CD8-positive, alpha-beta memory T cell (primary cell): Measurements from ENCODE around the gene TDP2. TPM values are rescaled to one million over a fixed set of nuclear protein-coding genes. Genes with fewer than 3 reads are reported as not detected.

Source experiments
- CTCF ChIA-PET: fragments of 350-600 bp; sonication (Branson Sonifier 250); formaldehyde crosslinking; loops from one replicate; lab custom pipeline; 2021; ENCODE audit warnings: antibody characterized with exemption; lab: Charles Lee
- POLR2A ChIA-PET: fragments of 350-600 bp; sonication (Branson Sonifier 250); formaldehyde crosslinking; loops from one replicate; lab custom pipeline; 2021; ENCODE audit warnings: antibody characterized with exemption; lab: Charles Lee
- DNase-seq, 5 donors: peaks; one replicate each; pipeline versions ENCODE4 v3.0.0 to v3.0.0-alpha.2; 2020 to 2022; ENCODE audit warnings: mixed read lengths in 1 of 5
- H3K27ac ChIP-seq: one replicate; pipeline ENCODE4 v1.7.0; 2013; ENCODE audit warnings: low read depth, mild to moderate bottlenecking, low read length, moderate library complexity
- H3K27me3 ChIP-seq: 2 replicates; pipeline ENCODE4 v1.7.0; 2013; ENCODE audit warnings: low read length, mild to moderate bottlenecking; ENCODE audit not compliant: insufficient read depth, poor library complexity, severe bottlenecking
- H3K36me3 ChIP-seq: 2 replicates; pipeline ENCODE4 v1.7.0; 2013; ENCODE audit warnings: mild to moderate bottlenecking, low read length, moderate library complexity; ENCODE audit not compliant: insufficient read depth
- H3K4me1 ChIP-seq: 2 replicates; pipeline ENCODE4 v1.7.0; 2013; ENCODE audit warnings: mild to moderate bottlenecking, low read length, moderate library complexity; ENCODE audit not compliant: insufficient read depth
- H3K4me3 ChIP-seq: 2 replicates; pipeline ENCODE4 v1.7.0; 2013; ENCODE audit warnings: mild to moderate bottlenecking, low read length
- H3K9me3 ChIP-seq: 2 replicates; pipeline ENCODE4 v1.7.0; 2013; ENCODE audit warnings: mild to moderate bottlenecking, low read length
- H3K27ac Mint-ChIP-seq, 8 donors: one replicate each; pipeline ENCODE4 v1.8.0; 2020 to 2021; ENCODE audit warnings: mixed read lengths in 8 of 8, mild to moderate bottlenecking in 6 of 8, inconsistent platforms in 3 of 8, moderate library complexity in 3 of 8
- H3K27me3 Mint-ChIP-seq, 2 donors: one replicate each; pipeline ENCODE4 v1.8.0; 2020 to 2021; ENCODE audit warnings: mixed read lengths in 2 of 2, mild to moderate bottlenecking in 1 of 2, moderate library complexity in 1 of 2
- H3K36me3 Mint-ChIP-seq, 3 donors: one replicate each; pipeline ENCODE4 v1.8.0; 2020 to 2021; ENCODE audit warnings: mixed read lengths in 3 of 3, inconsistent platforms in 1 of 3, mild to moderate bottlenecking in 1 of 3
- H3K4me1 Mint-ChIP-seq, 3 donors: one replicate each; pipeline ENCODE4 v1.8.0; 2020 to 2021; ENCODE audit warnings: mixed read lengths in 3 of 3, inconsistent platforms in 1 of 3, mild to moderate bottlenecking in 1 of 3
- H3K4me3 Mint-ChIP-seq, 7 donors: one replicate each; pipeline ENCODE4 v1.8.0; 2020 to 2021; ENCODE audit warnings: mixed read lengths in 7 of 7, mild to moderate bottlenecking in 6 of 7, moderate library complexity in 4 of 7, inconsistent platforms in 2 of 7
- H3K9me3 Mint-ChIP-seq, 5 donors: one replicate each; pipeline ENCODE4 v1.8.0; 2020 to 2022; ENCODE audit warnings: mixed read lengths in 5 of 5, mild to moderate bottlenecking in 3 of 5, moderate library complexity in 2 of 5, inconsistent platforms in 1 of 5
- polyA plus RNA-seq: library from polyadenylated mRNA; unstranded; fragments of 300-500 nt; fragmentation: Illumina TruSeq; gene quantifications from one replicate; pipeline ENCODE4 v1.2.3, GENCODE V29; 2021
- total RNA-seq, 2 experiments: library from RNA; stranded (reverse); gene quantifications; one replicate each; pipeline ENCODE4 v1.2.3, GENCODE V29; 2021

Gene TDP2
- total and polyA plus RNA-seq, 3 experiments from 2014 or later, result 46.1 to 50.6 (median 49.8) TPM

GRCh38 chr6:24621626-24622289 lies 44.9 kb downstream of the TDP2 start:
- H3K4me3 Mint-ChIP-seq, result no peak overlapping the region
- Histone ChIP-seq H3K4me3 (no peak overlapping the region), H3K36me3 (no peaks in the 10 kb centered on the region), H3K4me1 (no peaks in the 10 kb centered on the region), H3K9me3 (no peaks in the 10 kb centered on the region), H3K27me3 (no peaks in the 10 kb centered on the region), H3K27ac (no peak overlapping the region)
- ChIA-PET CTCF (no interaction called here), POLR2A (no interaction called here)
- no peak overlapping the region for H3K27ac Mint-ChIP-seq
- no peaks in the 10 kb centered on the region for H3K9me3 Mint-ChIP-seq
- H3K4me1 Mint-ChIP-seq, result no peaks in the 10 kb centered on the region
- no peaks in the 10 kb centered on the region for H3K36me3 Mint-ChIP-seq
- no peak for DNase-seq
- H3K27me3 Mint-ChIP-seq, result peaks cover 2 to 11% of the 10 kb centered on the region in 2 donors

- Histone ChIP-seq H3K27ac (no peak overlapping the region), H3K36me3 (no peaks in the 10 kb centered on the region), H3K4me3 (no peak overlapping the region), H3K27me3 (no peaks in the 10 kb centered on the region), H3K9me3 (no peaks in the 10 kb centered on the region), H3K4me1 (no peaks in the 10 kb centered on the region)
- no peak overlapping the region for H3K27ac Mint-ChIP-seq
- POLR2A ChIA-PET, result no interaction called here
- H3K4me1 Mint-ChIP-seq, result no peaks in the 10 kb centered on the region
- no peaks in the 10 kb centered on the region for H3K9me3 Mint-ChIP-seq
- DNase-seq, result no peak
- H3K27me3 Mint-ChIP-seq, result peaks cover 0 to 7% of the 10 kb centered on the region in 2 donors
- H3K36me3 Mint-ChIP-seq, result no peaks in the 10 kb centered on the region
- H3K4me3 Mint-ChIP-seq, result no peak overlapping the region
- CTCF ChIA-PET, result no interaction called here
Observed at GRCh38 chr6:24620637-24621036, 46.1 kb downstream of the TDP2 start.

- Histone ChIP-seq H3K27me3 (no peaks in the 10 kb centered on the region), H3K9me3 (no peaks in the 10 kb centered on the region), H3K4me3 (no peak overlapping the region), H3K4me1 (no peaks in the 10 kb centered on the region), H3K36me3 (no peaks in the 10 kb centered on the region), H3K27ac (no peak overlapping the region)
- H3K9me3 Mint-ChIP-seq, result no peaks in the 10 kb centered on the region
- CTCF ChIA-PET, result no interaction called here
- POLR2A ChIA-PET, result no interaction called here
- H3K4me3 Mint-ChIP-seq, result no peak overlapping the region
- no peak for DNase-seq
- no peaks in the 10 kb centered on the region for H3K4me1 Mint-ChIP-seq
- H3K27ac Mint-ChIP-seq, result no peak overlapping the region
- H3K27me3 Mint-ChIP-seq, result peaks cover 0 to 7% of the 10 kb centered on the region in 2 donors
- no peaks in the 10 kb centered on the region for H3K36me3 Mint-ChIP-seq
Observed at GRCh38 chr6:24619661-24620060, 47.0 kb downstream of the TDP2 start.

GRCh38 chr6:24614648-24615047 lies 52.1 kb downstream of the TDP2 start:
- Histone ChIP-seq H3K27ac (no peak overlapping the region), H3K9me3 (no peaks in the 10 kb centered on the region), H3K4me3 (no peak overlapping the region), H3K4me1 (no peaks in the 10 kb centered on the region), H3K36me3 (no peaks in the 10 kb centered on the region), H3K27me3 (no peaks in the 10 kb centered on the region)
- DNase-seq, result no peak
- H3K36me3 Mint-ChIP-seq, result no peaks in the 10 kb centered on the region
- no peak overlapping the region for H3K27ac Mint-ChIP-seq
- no peaks in the 10 kb centered on the region for H3K9me3 Mint-ChIP-seq
- no peaks in the 10 kb centered on the region for H3K4me1 Mint-ChIP-seq
- no peak overlapping the region for H3K4me3 Mint-ChIP-seq
- ChIA-PET POLR2A (no interaction called here), CTCF (no interaction called here)
- peaks cover 6 to 22% of the 10 kb centered on the region in 2 donors for H3K27me3 Mint-ChIP-seq

GRCh38 chr6:24614043-24614420 lies 52.7 kb downstream of the TDP2 start:
- no peaks in the 10 kb centered on the region for H3K4me1 Mint-ChIP-seq
- H3K27me3 Mint-ChIP-seq, result peaks cover 6 to 17% of the 10 kb centered on the region in 2 donors
- no peak overlapping the region for H3K4me3 ChIP-seq
- no peaks in the 10 kb centered on the region for H3K36me3 Mint-ChIP-seq
- ChIA-PET POLR2A (no interaction called here), CTCF (no interaction called here)
- H3K27me3 ChIP-seq, result no peaks in the 10 kb centered on the region
- no peak for DNase-seq
- H3K27ac ChIP-seq, result no peak overlapping the region
- H3K4me1 ChIP-seq, result no peaks in the 10 kb centered on the region
- no peaks in the 10 kb centered on the region for H3K9me3 Mint-ChIP-seq
- no peak overlapping the region for H3K4me3 Mint-ChIP-seq
- H3K27ac Mint-ChIP-seq, result no peak overlapping the region
- no peaks in the 10 kb centered on the region for H3K9me3 ChIP-seq
- H3K36me3 ChIP-seq, result no peaks in the 10 kb centered on the region

GRCh38 chr6:24613361-24614042 lies 53.2 kb downstream of the TDP2 start:
- no peak for DNase-seq
- no peaks in the 10 kb centered on the region for H3K36me3 Mint-ChIP-seq
- Histone ChIP-seq H3K9me3 (no peaks in the 10 kb centered on the region), H3K27me3 (no peaks in the 10 kb centered on the region), H3K4me1 (no peaks in the 10 kb centered on the region), H3K36me3 (no peaks in the 10 kb centered on the region), H3K27ac (no peak overlapping the region), H3K4me3 (no peak overlapping the region)
- H3K4me3 Mint-ChIP-seq, result no peak overlapping the region
- H3K9me3 Mint-ChIP-seq, result no peaks in the 10 kb centered on the region
- no peak overlapping the region for H3K27ac Mint-ChIP-seq
- ChIA-PET POLR2A (interaction anchor here (0.7 kb wide), 1 partner anchor 33 kb away, joined by 8 read pairs; the partner anchor contains the start of gene KIAA0319), CTCF (no interaction called here)
- H3K4me1 Mint-ChIP-seq, result no peaks in the 10 kb centered on the region
- peaks cover 6 to 15% of the 10 kb centered on the region in 2 donors for H3K27me3 Mint-ChIP-seq

- Histone ChIP-seq H3K4me1 (no peaks in the 10 kb centered on the region), H3K9me3 (no peaks in the 10 kb centered on the region), H3K27ac (no peak overlapping the region), H3K36me3 (no peaks in the 10 kb centered on the region), H3K4me3 (no peak overlapping the region), H3K27me3 (no peaks in the 10 kb centered on the region)
- ChIA-PET CTCF (interaction anchor here (0.8 kb wide), 1 partner anchor 30 kb away, joined by 3 read pairs; no protein-coding TSS in a partner anchor), POLR2A (no interaction called here)
- no peaks in the 10 kb centered on the region for H3K9me3 Mint-ChIP-seq
- no peaks in the 10 kb centered on the region for H3K36me3 Mint-ChIP-seq
- no peak overlapping the region for H3K4me3 Mint-ChIP-seq
- DNase-seq, result no peak
- H3K27me3 Mint-ChIP-seq, result peaks cover 6 to 18% of the 10 kb centered on the region in 2 donors
- H3K4me1 Mint-ChIP-seq, result no peaks in the 10 kb centered on the region
- H3K27ac Mint-ChIP-seq, result no peak overlapping the region
Observed at GRCh38 chr6:24610672-24611071, 56.0 kb downstream of the TDP2 start.

- Histone ChIP-seq H3K4me3 (no peak overlapping the region), H3K9me3 (no peaks in the 10 kb centered on the region), H3K36me3 (no peaks in the 10 kb centered on the region), H3K27ac (no peak overlapping the region), H3K4me1 (no peaks in the 10 kb centered on the region), H3K27me3 (no peaks in the 10 kb centered on the region)
- CTCF ChIA-PET, result interaction anchor here (1.2 kb wide), 1 partner anchor 24 kb away, joined by 3 read pairs; no protein-coding TSS in a partner anchor
- no peak overlapping the region for H3K27ac Mint-ChIP-seq
- POLR2A ChIA-PET, result no interaction called here
- no peaks in the 10 kb centered on the region for H3K4me1 Mint-ChIP-seq
- no peak for DNase-seq
- no peak overlapping the region for H3K4me3 Mint-ChIP-seq
- no peaks in the 10 kb centered on the region for H3K9me3 Mint-ChIP-seq
- H3K36me3 Mint-ChIP-seq, result no peaks in the 10 kb centered on the region
- H3K27me3 Mint-ChIP-seq, result peaks cover 5 to 12% of the 10 kb centered on the region in 2 donors
Observed at GRCh38 chr6:24607310-24608105, 59.2 kb downstream of the TDP2 start.
